NCI-H748 treated with DMSO at 0.1 percent for 48 hours (cell line): Measurements from ENCODE around the gene PTOV1.

Experiments used
- DNase-seq: peaks from one replicate; lab custom pipeline; 2025; lab: John Stamatoyannopoulos, UW

The PTOV1 gene

GRCh38 chr19:49859682-49860335 lies 8.8 kb downstream of the PTOV1 start:
- no peak for DNase-seq

GRCh38 chr19:49860336-49861102 lies 9.6 kb downstream of the PTOV1 start:
- no peak for DNase-seq

GRCh38 chr19:49861107-49861506 lies 10.1 kb downstream of the PTOV1 start:
- no peak for DNase-seq

- no peak for DNase-seq
These were observed 10.8 kb downstream of the PTOV1 start for GRCh38 chr19:49861541-49862378.

- no peak for DNase-seq
These were observed 11.7 kb downstream of the PTOV1 start for GRCh38 chr19:49862391-49863253.

- no peak for DNase-seq
These were observed 12.4 kb downstream of the PTOV1 start for GRCh38 chr19:49863254-49863934.

- no peak for DNase-seq
These were observed 13.0 kb downstream of the PTOV1 start for GRCh38 chr19:49863935-49864320.

- no peak for DNase-seq
These were observed 13.9 kb downstream of the PTOV1 start for GRCh38 chr19:49864890-49865289.

- DNase-seq, result peak; percentile 93
These were observed 16.2 kb downstream of the PTOV1 start, which contains the start of gene PNKP for GRCh38 chr19:49866933-49867782. PNKP (minus strand) TSS chr19:49867576; CDS start chr19:49867204, 372 bp downstream.

GRCh38 chr19:49869009-49869483 lies 18.1 kb downstream of the PTOV1 start:
- DNase-seq, result no peak

- peak; percentile 100 for DNase-seq
These were observed 18.7 kb downstream of the PTOV1 start for GRCh38 chr19:49869484-49870308.

- DNase-seq, result no peak
These were observed 19.4 kb downstream of the PTOV1 start for GRCh38 chr19:49870309-49870901.

- DNase-seq, result no peak
These were observed 20.5 kb downstream of the PTOV1 start for GRCh38 chr19:49871349-49871985.

- DNase-seq, result no peak
These were observed 21.5 kb downstream of the PTOV1 start for GRCh38 chr19:49872245-49873128.

- DNase-seq, result no peak
These were observed 22.2 kb downstream of the PTOV1 start for GRCh38 chr19:49873129-49873521.

GRCh38 chr19:49873834-49874233 lies 22.9 kb downstream of the PTOV1 start:
- DNase-seq, result no peak

- DNase-seq, result no peak
These were observed 23.7 kb downstream of the PTOV1 start for GRCh38 chr19:49874503-49875157.
